ENCODE results near the gene ZNRF3.

Gene ZNRF3

DNA sequence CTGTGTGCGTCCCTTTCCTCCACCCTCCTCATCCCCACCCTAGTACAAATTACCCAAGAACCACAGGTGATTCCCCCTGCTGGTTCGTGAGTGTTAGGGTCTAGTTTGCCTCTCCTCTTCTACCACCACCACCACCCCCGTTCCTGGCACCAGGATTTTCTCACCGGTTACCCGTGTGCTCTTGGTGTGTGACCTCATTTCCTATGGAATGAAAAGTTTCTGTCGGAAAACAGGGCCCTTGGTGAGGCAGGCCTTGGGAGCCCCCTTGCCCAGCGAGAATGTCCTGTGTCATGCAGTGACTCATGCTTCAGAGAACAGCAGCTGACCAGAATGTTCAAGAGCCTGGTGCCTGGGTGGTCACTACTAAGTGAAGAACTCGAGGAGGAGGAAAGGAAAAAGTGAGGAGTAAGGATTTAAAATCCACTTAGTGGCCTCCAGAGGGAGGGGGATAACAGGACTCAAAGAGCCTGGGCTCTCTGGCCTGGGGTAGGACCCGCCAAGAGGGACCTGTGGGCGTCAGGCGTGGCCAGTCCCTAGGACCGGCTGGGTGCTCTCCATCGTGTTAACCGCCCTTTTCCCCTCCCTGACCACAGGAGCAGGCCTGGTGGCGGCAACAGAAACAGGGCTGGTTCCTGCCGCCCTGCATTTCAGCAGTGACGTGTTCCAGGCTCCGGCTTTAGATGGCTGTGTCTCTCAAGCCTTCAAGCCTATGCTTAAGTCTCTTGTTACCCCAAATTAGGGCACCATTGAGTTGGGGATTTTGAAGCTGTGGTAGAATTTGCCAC is 148.0 kb downstream of the ZNRF3 start:
- Histone ChIP-seq H3K27me3 (ENCODE audit: control insufficient read depth in 1 of 2, insufficient read depth in 1 of 2, low read length in 2 of 2) (no peaks in the 10 kb centered on the region), H2BK15ac (ENCODE audit: low read depth, poor library complexity, severe bottlenecking) (peak overlapping the region; percentile 57), H2AK5ac (ENCODE audit: low read length, severe bottlenecking) (peak overlapping the region; percentile 77), H4K91ac (ENCODE audit: low read length) (peak overlapping the region; percentile 58), H3K4me3 (ENCODE audit: insufficient read depth in 1 of 2, low read depth in 1 of 2, low read length in 2 of 2) (peak overlapping the region in 1 of 2 experiments; percentile 59), H3K4me1 (ENCODE audit: control insufficient read depth, insufficient read depth, low read depth, low read length) (peaks cover 25% of the 10 kb centered on the region), H3K4me2 (ENCODE audit: low read length, poor library complexity, severe bottlenecking) (peak overlapping the region; percentile 65), H2BK120ac (ENCODE audit: low read depth, low read length) (peak overlapping the region; percentile 94), H3K4ac (ENCODE audit: low read depth in 1 of 2, low read length in 2 of 2) (peak overlapping the region; percentile 36 to 82), H3K79me1 (replicated peaks; ENCODE audit: low read length, poor library complexity, severe bottlenecking) (peaks cover 37% of the 10 kb centered on the region), H3K9me3 (ENCODE audit: control insufficient read depth, low read length) (no peaks in the 10 kb centered on the region), H4K8ac (ENCODE audit: low read length) (peak overlapping the region; percentile 81), H3K36me3 (ENCODE audit: control insufficient read depth in 1 of 2, insufficient read depth in 2 of 2, low read depth in 1 of 2, low read length in 2 of 2) (peaks cover 0 to 3% of the 10 kb centered on the region in 2 experiments), H3K23ac (ENCODE audit: low read length in 2 of 2) (no peak overlapping the region), H3K14ac (ENCODE audit: low read length in 2 of 2) (peak overlapping the region in 1 of 2 experiments; percentile 86), H3K27ac (ENCODE audit: low read length, poor library complexity, severe bottlenecking) (peak overlapping the region; percentile 99), H3K9ac (ENCODE audit: low read length) (peak overlapping the region; percentile 88), H2AFZ (ENCODE audit: low read depth, low read length) (peak overlapping the region; percentile 36), H2BK12ac (ENCODE audit: low read length in 2 of 2) (peak overlapping the region in 1 of 2 experiments; percentile 97), H2BK5ac (ENCODE audit: low read depth, low read length, poor library complexity, severe bottlenecking) (peak overlapping the region; percentile 97), H3K18ac (ENCODE audit: low read depth in 1 of 2, low read length in 2 of 2) (peak overlapping the region; percentile 55 to 84)
- DNase-seq, result peak; percentile 100
- WGBS, result 0% methylated on average over 18 of the region's 18 CpGs

DNA sequence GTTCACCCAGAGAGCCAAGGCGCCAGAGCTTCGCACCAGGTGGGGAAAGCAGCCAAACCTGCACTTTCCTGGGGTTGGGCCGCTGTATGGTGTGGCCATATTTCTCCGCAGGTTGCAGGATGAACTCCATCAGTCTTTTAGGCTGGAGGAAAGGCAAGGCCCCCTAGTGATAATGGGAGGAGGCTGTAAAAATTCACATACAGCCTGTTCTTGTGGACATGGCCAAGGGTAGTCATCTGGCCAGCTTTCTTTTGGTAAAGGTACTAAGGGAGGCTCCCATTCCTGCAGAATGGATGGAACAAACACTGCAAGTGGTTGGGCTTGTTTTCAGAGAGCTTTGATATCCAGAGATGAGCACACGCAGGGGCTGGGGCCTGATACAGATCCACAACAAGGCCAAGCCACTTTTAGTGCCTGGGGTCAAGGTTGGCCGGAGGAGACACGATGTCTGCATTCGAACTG is 148.7 kb downstream of the ZNRF3 start:
- H3K14ac ChIP-seq (ENCODE audit: low read length in 2 of 2), result no peak overlapping the region
- H3K4me1 ChIP-seq (ENCODE audit: control insufficient read depth, insufficient read depth, low read depth, low read length), result peaks cover 25% of the 10 kb centered on the region
- H2AFZ ChIP-seq (ENCODE audit: low read depth, low read length), result no peak overlapping the region
- peak overlapping the region; percentile 81 for H4K8ac ChIP-seq (ENCODE audit: low read length)
- no peak overlapping the region for H3K23ac ChIP-seq (ENCODE audit: low read length in 2 of 2)
- H2BK12ac ChIP-seq (ENCODE audit: low read length in 2 of 2), result peak overlapping the region; percentile 55 to 97
- H3K27ac ChIP-seq (ENCODE audit: low read length, poor library complexity, severe bottlenecking), result peak overlapping the region; percentile 99
- peak overlapping the region; percentile 58 for H4K91ac ChIP-seq (ENCODE audit: low read length)
- peak overlapping the region; percentile 97 for H2BK5ac ChIP-seq (ENCODE audit: low read depth, low read length, poor library complexity, severe bottlenecking)
- peak overlapping the region; percentile 77 for H2AK5ac ChIP-seq (ENCODE audit: low read length, severe bottlenecking)
- peak overlapping the region; percentile 88 for H3K9ac ChIP-seq (ENCODE audit: low read length)
- H3K27me3 ChIP-seq (ENCODE audit: control insufficient read depth in 1 of 2, insufficient read depth in 1 of 2, low read length in 2 of 2), result no peaks in the 10 kb centered on the region
- H2BK120ac ChIP-seq (ENCODE audit: low read depth, low read length), result peak overlapping the region; percentile 85
- peaks cover 31% of the 10 kb centered on the region for H3K79me1 ChIP-seq (replicated peaks; ENCODE audit: low read length, poor library complexity, severe bottlenecking)
- no peak for DNase-seq
- H2BK15ac ChIP-seq (ENCODE audit: low read depth, poor library complexity, severe bottlenecking), result peak overlapping the region; percentile 35
- H3K18ac ChIP-seq (ENCODE audit: low read depth in 1 of 2, low read length in 2 of 2), result peak overlapping the region; percentile 6 to 55
- H3K36me3 ChIP-seq (ENCODE audit: control insufficient read depth in 1 of 2, insufficient read depth in 2 of 2, low read depth in 1 of 2, low read length in 2 of 2), result peaks cover 0 to 3% of the 10 kb centered on the region in 2 experiments
- H3K9me3 ChIP-seq (ENCODE audit: control insufficient read depth, low read length), result no peaks in the 10 kb centered on the region
- H3K4me2 ChIP-seq (ENCODE audit: low read length, poor library complexity, severe bottlenecking), result no peak overlapping the region
- 66% methylated on average over 8 of the region's 8 CpGs for WGBS
- peak overlapping the region in 1 of 2 experiments; percentile 59 for H3K4me3 ChIP-seq (ENCODE audit: insufficient read depth in 1 of 2, low read depth in 1 of 2, low read length in 2 of 2)
- peak overlapping the region; percentile 36 to 82 for H3K4ac ChIP-seq (ENCODE audit: low read depth in 1 of 2, low read length in 2 of 2)

DNA sequence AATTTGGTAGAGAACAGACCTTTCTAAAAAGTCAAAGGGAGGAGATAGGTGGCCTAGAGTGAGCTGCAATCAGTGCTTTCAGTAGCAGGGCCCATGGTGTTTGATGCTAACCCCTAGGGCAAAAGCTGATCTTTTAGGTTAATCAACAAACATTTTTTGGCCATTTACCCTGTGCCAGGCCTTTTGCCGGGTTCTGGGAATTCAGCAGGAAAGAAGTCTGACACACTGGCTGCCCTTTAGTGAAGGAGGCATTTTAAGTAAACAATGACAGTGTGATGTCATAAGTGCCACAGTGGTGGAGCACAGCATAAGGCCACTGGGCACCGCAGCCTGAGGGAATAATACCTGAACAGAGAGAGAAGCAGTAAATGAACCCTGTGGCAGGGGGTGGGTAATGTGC is 149.2 kb downstream of the ZNRF3 start:
- H3K36me3 ChIP-seq (ENCODE audit: control insufficient read depth in 1 of 2, insufficient read depth in 2 of 2, low read depth in 1 of 2, low read length in 2 of 2), result peaks cover 0 to 4% of the 10 kb centered on the region in 2 experiments
- peak overlapping the region; percentile 11 to 78 for H3K18ac ChIP-seq (ENCODE audit: low read depth in 1 of 2, low read length in 2 of 2)
- 51% methylated on average over 2 of the region's 2 CpGs for WGBS
- peak overlapping the region; percentile 99 for H3K27ac ChIP-seq (ENCODE audit: low read length, poor library complexity, severe bottlenecking)
- no peak overlapping the region for H2BK15ac ChIP-seq (ENCODE audit: low read depth, poor library complexity, severe bottlenecking)
- H3K9ac ChIP-seq (ENCODE audit: low read length), result no peak overlapping the region
- peaks cover 26% of the 10 kb centered on the region for H3K4me1 ChIP-seq (ENCODE audit: control insufficient read depth, insufficient read depth, low read depth, low read length)
- H2BK12ac ChIP-seq (ENCODE audit: low read length in 2 of 2), result peak overlapping the region; percentile 65 to 75
- peak; percentile 68 for DNase-seq
- no peak overlapping the region for H3K14ac ChIP-seq (ENCODE audit: low read length in 2 of 2)
- peak overlapping the region in 1 of 2 experiments; percentile 24 for H3K4ac ChIP-seq (ENCODE audit: low read depth in 1 of 2, low read length in 2 of 2)
- peak overlapping the region; percentile 23 for H2AK5ac ChIP-seq (ENCODE audit: low read length, severe bottlenecking)
- no peak overlapping the region for H4K91ac ChIP-seq (ENCODE audit: low read length)
- H3K4me3 ChIP-seq (ENCODE audit: insufficient read depth in 1 of 2, low read depth in 1 of 2, low read length in 2 of 2), result no peak overlapping the region
- no peak overlapping the region for H4K8ac ChIP-seq (ENCODE audit: low read length)
- no peaks in the 10 kb centered on the region for H3K27me3 ChIP-seq (ENCODE audit: control insufficient read depth in 1 of 2, insufficient read depth in 1 of 2, low read length in 2 of 2)
- no peak overlapping the region for H2AFZ ChIP-seq (ENCODE audit: low read depth, low read length)
- peak overlapping the region; percentile 21 for H2BK5ac ChIP-seq (ENCODE audit: low read depth, low read length, poor library complexity, severe bottlenecking)
- H3K23ac ChIP-seq (ENCODE audit: low read length in 2 of 2), result no peak overlapping the region
- peaks cover 31% of the 10 kb centered on the region for H3K79me1 ChIP-seq (replicated peaks; ENCODE audit: low read length, poor library complexity, severe bottlenecking)
- no peak overlapping the region for H2BK120ac ChIP-seq (ENCODE audit: low read depth, low read length)
- H3K4me2 ChIP-seq (ENCODE audit: low read length, poor library complexity, severe bottlenecking), result no peak overlapping the region
- H3K9me3 ChIP-seq (ENCODE audit: control insufficient read depth, low read length), result no peaks in the 10 kb centered on the region

DNA sequence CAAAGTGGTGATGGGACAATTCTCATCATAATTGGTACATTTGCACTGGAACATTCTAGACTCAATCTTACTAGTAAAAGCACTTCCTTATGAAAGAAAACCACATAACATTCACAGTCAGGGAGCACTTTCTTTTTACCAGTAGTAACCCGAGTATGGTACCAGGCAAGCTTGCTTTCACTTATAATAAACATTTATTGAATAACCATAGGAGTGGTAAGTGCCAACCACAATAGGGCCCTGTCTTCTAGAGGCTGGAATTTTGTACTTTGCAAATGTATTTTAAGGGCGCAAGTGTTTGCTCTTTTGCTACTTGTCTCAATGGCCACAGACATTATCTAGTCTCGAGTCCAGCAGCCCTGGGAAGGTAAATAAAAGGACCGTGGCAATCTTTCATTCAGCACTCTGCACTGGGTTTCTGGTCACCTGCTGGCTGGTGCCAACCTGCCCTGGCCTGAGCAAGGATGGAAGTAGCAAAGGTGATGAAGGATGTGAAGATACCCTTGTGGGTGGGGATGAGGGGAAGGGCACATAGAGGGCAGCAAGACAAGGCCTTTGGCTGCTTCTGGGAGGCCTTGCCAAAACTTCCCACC is 154.1 kb downstream of the ZNRF3 start:
- H3K4ac ChIP-seq (ENCODE audit: low read depth in 1 of 2, low read length in 2 of 2), result no peak overlapping the region
- 98% methylated on average over 4 of the region's 4 CpGs for WGBS
- peaks cover 37% of the 10 kb centered on the region for H3K79me1 ChIP-seq (replicated peaks; ENCODE audit: low read length, poor library complexity, severe bottlenecking)

More for the DNA sequence above, 154.1 kb downstream of the ZNRF3 start:
- H3K9ac ChIP-seq (ENCODE audit: low read length), result no peak overlapping the region
- no peaks in the 10 kb centered on the region for H3K27me3 ChIP-seq (ENCODE audit: control insufficient read depth in 1 of 2, insufficient read depth in 1 of 2, low read length in 2 of 2)
- H4K91ac ChIP-seq (ENCODE audit: low read length), result no peak overlapping the region
- H4K8ac ChIP-seq (ENCODE audit: low read length), result no peak overlapping the region
- peak overlapping the region; percentile 40 for H2AK5ac ChIP-seq (ENCODE audit: low read length, severe bottlenecking)
- no peak overlapping the region for H2BK12ac ChIP-seq (ENCODE audit: low read length in 2 of 2)
- H2AFZ ChIP-seq (ENCODE audit: low read depth, low read length), result no peak overlapping the region
- no peaks in the 10 kb centered on the region for H3K9me3 ChIP-seq (ENCODE audit: control insufficient read depth, low read length)
- H2BK120ac ChIP-seq (ENCODE audit: low read depth, low read length), result no peak overlapping the region
- H3K4me3 ChIP-seq (ENCODE audit: insufficient read depth in 1 of 2, low read depth in 1 of 2, low read length in 2 of 2), result no peak overlapping the region
- peaks cover 16% of the 10 kb centered on the region for H3K4me1 ChIP-seq (ENCODE audit: control insufficient read depth, insufficient read depth, low read depth, low read length)
- no peak overlapping the region for H3K23ac ChIP-seq (ENCODE audit: low read length in 2 of 2)
- no peak overlapping the region for H3K4me2 ChIP-seq (ENCODE audit: low read length, poor library complexity, severe bottlenecking)
- H2BK15ac ChIP-seq (ENCODE audit: low read depth, poor library complexity, severe bottlenecking), result no peak overlapping the region
- H3K36me3 ChIP-seq (ENCODE audit: control insufficient read depth in 1 of 2, insufficient read depth in 2 of 2, low read depth in 1 of 2, low read length in 2 of 2), result peaks cover 0 to 3% of the 10 kb centered on the region in 2 experiments
- no peak for DNase-seq
- no peak overlapping the region for H3K18ac ChIP-seq (ENCODE audit: low read depth in 1 of 2, low read length in 2 of 2)
- no peak overlapping the region for H2BK5ac ChIP-seq (ENCODE audit: low read depth, low read length, poor library complexity, severe bottlenecking)
- no peak overlapping the region for H3K27ac ChIP-seq (ENCODE audit: low read length, poor library complexity, severe bottlenecking)
- peak overlapping the region in 1 of 2 experiments; percentile 42 for H3K14ac ChIP-seq (ENCODE audit: low read length in 2 of 2)
